ENCODE results near the gene CAMK2D.

Gene CAMK2D

GRCh38 chr4:113639326-113639725 lies 122.2 kb downstream of the CAMK2D start:
- peak in 24 of 51 donors; percentile 0 to 57 (median 24) for DNase-seq

DNA sequence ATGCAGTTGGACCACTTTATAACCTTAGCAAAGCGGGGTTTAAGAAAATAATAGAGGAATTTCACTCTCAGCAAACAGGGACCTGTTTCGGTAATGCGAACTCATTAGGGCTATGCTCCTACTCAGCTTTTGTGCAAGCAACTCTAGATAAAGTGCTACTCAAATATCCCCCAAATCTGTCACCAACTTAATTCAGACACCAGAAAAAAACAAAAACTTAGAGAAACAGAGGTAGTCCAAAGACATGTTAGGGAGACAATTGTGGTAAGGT lies 123.0 kb downstream of the CAMK2D start:
- no peak for DNase-seq

GRCh38 chr4:113637823-113638561 lies 123.5 kb downstream of the CAMK2D start:
- DNase-seq, result peak in 1 of 51 donors; percentile 20

- DNase-seq, result no peak
Observed at GRCh38 chr4:113637363-113637762, 124.2 kb downstream of the CAMK2D start.

GRCh38 chr4:113636877-113637276 lies 124.7 kb downstream of the CAMK2D start:
- no peak for DNase-seq

DNA sequence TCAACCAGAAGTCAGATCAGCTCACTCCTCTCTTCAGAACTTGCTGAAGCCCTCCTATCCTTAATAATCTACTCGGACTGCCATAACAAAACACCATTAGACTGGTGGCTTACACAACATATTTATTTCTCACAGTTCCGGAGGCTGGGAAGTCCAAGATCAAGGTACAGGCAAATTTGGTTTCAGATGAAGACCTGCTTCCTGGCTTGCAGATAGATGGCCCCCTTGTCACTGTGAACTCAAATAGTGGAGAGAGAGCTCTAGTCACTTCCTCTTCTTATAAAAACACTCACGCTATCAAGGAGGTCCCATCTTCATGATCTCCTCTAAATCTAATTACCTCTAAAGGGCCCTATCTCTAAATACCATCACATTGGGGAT lies 125.1 kb downstream of the CAMK2D start:
- no peak for DNase-seq

DNA sequence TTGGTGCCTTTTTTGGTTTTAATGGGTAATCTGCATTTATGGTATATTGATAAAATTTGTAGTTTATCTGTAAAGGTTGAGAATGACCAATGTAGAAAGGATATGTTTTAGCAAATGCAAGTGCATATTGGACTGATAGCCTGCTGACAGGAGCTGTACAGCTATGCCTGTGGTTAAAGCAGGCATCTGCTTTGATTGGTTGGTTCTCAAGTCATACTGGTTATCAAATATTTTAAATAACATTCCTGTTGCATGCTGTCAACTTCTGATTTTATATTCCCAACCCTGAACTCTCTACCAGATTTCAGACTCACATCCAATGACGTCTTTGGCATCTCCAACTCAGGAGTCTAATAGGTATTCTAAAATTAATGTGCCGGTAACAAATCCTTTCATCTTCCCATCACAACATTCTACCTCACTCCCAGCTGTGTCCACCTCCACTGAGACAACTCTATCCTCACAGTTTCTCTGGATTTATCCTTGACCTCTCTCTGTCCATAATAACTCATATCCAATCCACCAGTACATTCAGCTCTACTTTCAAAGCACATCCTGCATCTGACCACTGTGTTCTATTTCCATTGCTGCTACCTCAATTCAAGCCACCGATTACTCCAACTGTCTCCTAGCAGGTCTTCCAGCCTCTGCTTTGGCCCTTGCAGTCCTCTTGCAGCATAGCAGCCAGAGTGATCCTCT lies 125.7 kb downstream of the CAMK2D start:
- no peak for DNase-seq

GRCh38 chr4:113634081-113634969 lies 127.2 kb downstream of the CAMK2D start:
- no peak for DNase-seq

DNA sequence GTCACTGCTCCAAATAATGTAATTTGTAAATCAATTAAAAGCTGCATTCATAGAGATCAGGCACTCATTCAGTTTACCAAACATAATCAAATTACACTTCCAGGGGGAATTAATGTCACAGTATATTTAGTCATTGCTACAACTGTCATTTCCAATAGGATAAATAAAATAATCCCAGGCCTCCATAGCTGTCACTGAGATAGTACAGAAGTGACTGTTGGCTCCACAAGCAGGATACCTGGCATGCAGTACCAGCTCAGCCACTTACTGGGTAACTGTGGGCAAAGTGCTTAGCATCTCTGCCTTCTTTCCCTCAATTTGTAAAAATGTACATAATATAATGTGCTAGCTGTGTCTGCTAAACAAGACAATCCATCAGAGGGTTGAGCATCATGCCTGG lies 128.1 kb downstream of the CAMK2D start:
- DNase-seq, result no peak

GRCh38 chr4:113628711-113629110 lies 132.8 kb downstream of the CAMK2D start:
- DNase-seq, result no peak

DNA sequence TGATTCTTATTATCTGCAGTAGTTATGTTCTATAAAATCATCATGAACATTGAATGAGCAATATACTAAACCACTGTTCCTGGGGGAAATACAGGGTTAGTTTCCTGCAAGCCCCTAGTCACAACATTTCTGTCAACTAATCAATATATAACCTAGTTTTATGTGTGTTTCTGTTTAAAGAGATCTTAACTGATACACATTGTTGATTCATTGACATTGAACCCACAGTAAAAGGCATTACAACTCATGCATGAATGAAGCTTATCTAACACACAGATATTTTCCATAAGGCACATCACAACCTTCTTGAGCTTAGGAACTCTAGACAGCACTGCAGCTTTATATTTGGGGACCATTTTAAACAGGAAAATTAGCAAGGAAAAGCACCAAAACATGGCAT lies 134.2 kb downstream of the CAMK2D start:
- DNase-seq, result no peak

DNA sequence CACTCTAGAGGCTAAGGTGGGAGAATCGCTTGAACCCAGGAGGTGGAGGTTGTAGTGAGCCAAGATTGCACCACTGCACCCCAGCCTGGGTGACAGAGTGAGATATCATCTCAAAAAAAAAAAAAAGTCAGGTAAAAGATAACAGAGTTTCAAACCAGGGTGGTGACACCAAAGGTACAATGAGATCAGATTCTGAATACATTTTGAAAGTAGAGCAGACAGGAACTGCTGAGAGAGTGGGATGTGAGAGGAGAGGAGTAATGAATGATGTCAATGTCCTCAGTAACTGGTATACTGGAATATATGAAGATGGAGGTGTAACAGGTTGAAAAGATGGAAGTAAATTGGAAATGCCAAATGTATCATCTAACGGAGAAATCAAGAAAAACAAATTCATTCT lies 135.6 kb downstream of the CAMK2D start:
- no peak for DNase-seq

GRCh38 chr4:113623274-113623894 lies 138.2 kb downstream of the CAMK2D start:
- DNase-seq, result no peak

- DNase-seq, result no peak
Observed at GRCh38 chr4:113621633-113622032, 139.9 kb downstream of the CAMK2D start.

- DNase-seq, result no peak
Observed at GRCh38 chr4:113620032-113620431, 141.5 kb downstream of the CAMK2D start.

DNA sequence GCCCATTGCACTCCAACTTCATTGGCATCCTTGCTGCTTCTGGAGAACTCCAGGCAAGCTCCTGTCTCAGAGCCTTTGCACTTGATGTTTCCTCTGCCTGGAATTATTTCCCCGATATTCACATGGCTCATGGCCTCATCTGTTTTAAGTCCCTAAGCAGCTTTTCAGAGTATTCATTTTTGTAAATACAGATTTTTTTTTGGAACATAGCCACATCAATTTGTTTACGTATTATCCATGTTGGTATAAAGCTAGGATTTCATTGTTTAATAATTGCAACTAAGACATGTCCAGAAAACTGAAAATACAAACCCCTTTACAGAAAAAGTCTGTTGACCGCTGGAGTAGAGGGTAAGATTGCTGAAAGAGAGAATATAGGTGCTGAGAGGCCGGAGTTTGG lies 142.0 kb downstream of the CAMK2D start:
- DNase-seq, result no peak

DNA sequence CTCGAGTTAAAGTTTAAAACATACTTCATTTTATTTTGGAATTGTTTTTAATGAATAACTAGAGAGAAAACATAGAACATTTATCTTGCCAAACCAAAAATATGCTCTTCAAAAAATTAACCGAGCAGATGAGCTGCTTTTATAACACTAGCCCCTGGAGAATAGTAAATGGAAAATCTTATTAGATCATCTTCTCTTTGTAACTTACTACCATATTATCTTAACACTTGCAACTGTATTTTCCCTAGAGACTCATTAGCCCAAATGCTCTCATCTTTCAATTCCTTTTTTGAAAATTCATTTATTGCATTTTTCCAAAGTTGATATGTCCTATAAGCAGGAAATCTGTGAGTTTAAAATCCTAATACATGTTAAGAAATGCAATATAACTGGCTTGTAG lies 143.3 kb downstream of the CAMK2D start:
- no peak for DNase-seq

DNA sequence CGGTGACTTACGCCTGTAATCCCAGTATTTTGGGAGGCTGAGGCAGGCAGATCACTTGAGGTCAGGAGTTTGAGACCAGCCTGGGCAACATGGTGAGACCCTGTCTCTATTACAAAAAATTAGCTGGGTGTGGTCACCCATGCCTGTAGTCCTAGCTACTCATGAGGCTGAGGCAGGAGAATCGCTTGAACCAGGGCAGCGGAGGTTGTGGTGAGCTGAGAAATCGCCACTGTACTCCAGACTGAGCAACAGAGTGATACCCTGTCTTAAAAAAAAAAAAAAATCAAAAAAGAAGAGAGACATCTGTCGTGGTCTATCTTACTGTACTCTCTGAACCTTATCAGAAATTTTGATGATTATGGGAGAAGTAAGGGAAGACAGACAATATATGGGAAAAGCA lies 144.3 kb downstream of the CAMK2D start:
- DNase-seq, result no peak

- DNase-seq, result no peak
Observed at GRCh38 chr4:113616443-113616842, 145.1 kb downstream of the CAMK2D start.

- DNase-seq, result no peak
Observed at GRCh38 chr4:113614414-113614813, 147.1 kb downstream of the CAMK2D start.

DNA sequence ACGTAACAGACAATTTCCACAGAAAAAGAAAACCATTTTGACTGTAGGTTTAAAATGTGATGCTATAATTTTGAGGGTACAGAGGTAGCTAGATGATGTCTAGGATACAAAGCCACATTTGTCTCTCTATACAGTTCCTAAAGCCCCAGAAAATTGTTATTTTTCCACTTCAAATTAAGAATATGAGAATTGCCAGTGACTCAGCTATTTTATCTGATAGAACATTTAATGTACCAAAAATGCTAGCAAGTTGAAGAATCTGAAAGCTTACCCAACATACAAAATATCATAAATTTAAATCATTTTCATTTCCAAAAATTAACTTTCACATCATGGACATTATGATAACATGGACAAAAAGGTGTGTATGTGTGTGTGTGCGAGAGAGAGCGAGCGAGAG lies 148.0 kb downstream of the CAMK2D start:
- DNase-seq, result no peak

DNA sequence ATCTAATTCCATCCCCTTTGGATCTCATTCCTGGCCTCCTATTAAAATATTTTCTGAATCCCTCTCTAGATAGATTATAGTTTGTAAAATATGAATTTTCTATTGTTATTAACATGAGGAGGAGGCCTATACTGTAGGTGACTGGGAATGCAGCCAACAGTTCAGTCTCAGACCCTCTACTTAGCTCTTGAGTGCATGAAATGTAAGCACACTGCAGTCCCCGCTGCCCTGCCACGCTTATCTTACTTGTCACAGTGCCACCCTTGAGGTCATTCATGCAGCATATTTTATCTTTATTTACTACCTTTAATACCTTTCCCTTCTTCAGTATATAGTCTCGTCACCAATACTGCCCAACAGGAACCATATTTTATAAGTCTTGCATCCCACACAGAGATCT lies 151.0 kb downstream of the CAMK2D start:
- DNase-seq, result no peak

All from hypothalamus (tissue), 51 donors.